ENCODE measurements around the gene CPB2.

GRCh38 chr13:46122304-46122703 is 17.5 kb upstream of the CPB2 start:
- TF ChIP-seq, protein P1, sequence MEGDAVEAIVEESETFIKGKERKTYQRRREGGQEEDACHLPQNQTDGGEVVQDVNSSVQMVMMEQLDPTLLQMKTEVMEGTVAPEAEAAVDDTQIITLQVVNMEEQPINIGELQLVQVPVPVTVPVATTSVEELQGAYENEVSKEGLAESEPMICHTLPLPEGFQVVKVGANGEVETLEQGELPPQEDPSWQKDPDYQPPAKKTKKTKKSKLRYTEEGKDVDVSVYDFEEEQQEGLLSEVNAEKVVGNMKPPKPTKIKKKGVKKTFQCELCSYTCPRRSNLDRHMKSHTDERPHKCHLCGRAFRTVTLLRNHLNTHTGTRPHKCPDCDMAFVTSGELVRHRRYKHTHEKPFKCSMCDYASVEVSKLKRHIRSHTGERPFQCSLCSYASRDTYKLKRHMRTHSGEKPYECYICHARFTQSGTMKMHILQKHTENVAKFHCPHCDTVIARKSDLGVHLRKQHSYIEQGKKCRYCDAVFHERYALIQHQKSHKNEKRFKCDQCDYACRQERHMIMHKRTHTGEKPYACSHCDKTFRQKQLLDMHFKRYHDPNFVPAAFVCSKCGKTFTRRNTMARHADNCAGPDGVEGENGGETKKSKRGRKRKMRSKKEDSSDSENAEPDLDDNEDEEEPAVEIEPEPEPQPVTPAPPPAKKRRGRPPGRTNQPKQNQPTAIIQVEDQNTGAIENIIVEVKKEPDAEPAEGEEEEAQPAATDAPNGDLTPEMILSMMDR (IDR thresholded peaks at IDR 0.05), result no peak
- no peak for TF ChIP-seq POLR2A (IDR thresholded peaks at IDR 0.05)

All from testis (tissue), 2 donors.